ENCODE results near the gene ASTN2. TPM values are rescaled to one million over a fixed set of nuclear protein-coding genes. Genes with fewer than 3 reads are reported as not detected.
A peak's percentile ranks its signal among the peaks of the same experiment; 100 is the strongest.

The ASTN2 gene
- total and polyA plus RNA-seq, 2 experiments from 2014 or later = 5.8 to 7.5 TPM

DNA sequence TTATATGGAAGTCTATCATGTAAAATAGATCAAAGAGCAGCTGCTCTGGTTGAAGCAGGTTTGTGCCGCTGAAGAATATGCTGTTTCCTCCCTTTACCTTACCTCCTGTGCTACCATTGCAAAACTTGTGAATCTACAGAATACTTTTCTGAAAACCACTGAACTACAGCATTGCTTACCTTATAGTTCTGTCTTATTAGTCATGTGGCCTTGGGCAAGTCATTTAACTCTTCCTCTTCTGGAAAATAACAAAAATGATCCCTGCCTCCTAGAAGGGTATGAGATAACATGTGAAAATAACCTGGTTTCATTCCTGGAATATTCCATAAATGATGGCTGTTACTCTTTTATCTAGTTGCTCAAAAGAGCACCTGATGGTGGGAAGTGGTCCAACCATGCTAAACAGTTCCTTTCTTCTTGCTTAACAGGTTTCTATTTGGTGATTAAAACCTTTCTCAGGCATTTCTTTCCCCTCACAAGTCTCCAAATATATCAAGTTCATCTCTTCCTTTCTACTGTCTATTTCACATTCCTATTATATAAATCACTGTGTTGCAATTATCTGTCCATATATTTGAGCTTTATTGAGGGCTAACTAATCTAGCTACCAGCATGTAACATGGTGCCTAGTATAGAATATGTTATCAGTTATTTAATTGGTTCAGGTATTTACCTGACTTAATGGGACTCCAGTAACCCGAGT lies 712.8 kb downstream of the ASTN2 start:
- Histone ChIP-seq H2AFZ (no peak overlapping the region), H3K36me3 (ENCODE audit: low read depth) (peaks cover 29% of the 10 kb centered on the region), H3K9me3 (ENCODE audit: low read depth) (no peaks in the 10 kb centered on the region), H3K27me3 (replicated peaks; ENCODE audit: insufficient read depth) (no peaks in the 10 kb centered on the region), H3K9me2 (ENCODE audit: insufficient read depth) (no peaks in the 10 kb centered on the region), H3K79me2 (ENCODE audit: insufficient read depth) (peaks cover 83% of the 10 kb centered on the region), H3K27ac (no peak overlapping the region), H3K4me2 (ENCODE audit: unreplicated experiment) (peak overlapping the region; percentile 9), H3K4me3 (no peak overlapping the region), H3K9ac (no peak overlapping the region), H3K4me1 (ENCODE audit: insufficient read depth) (peaks cover 29% of the 10 kb centered on the region), H3F3A (ENCODE audit: insufficient read depth) (peaks cover 28% of the 10 kb centered on the region), H4K20me1 (ENCODE audit: insufficient read depth) (peaks cover 5% of the 10 kb centered on the region; the same call in 1 of the 2 replicates)
- DNase-seq = peak; percentile 26
- 73 to 83% methylated on average over 2 of the region's 2 CpGs for WGBS, 2 experiments (ENCODE audit: low coverage in 1 of 2, low lambda C conversion rate in 2 of 2, missing lambda C conversion rate in 2 of 2)
- in situ Hi-C loops (cut with MboI) = no loop called here
- TF ChIP-seq EZH2 (IDR thresholded peaks at IDR 0.05; ENCODE audit: insufficient read depth, poor library complexity, severe bottlenecking) (no peak), EZH2phosphoT487 (IDR thresholded peaks at IDR 0.05; ENCODE audit: insufficient read depth, low read depth) (no peak)

DNA sequence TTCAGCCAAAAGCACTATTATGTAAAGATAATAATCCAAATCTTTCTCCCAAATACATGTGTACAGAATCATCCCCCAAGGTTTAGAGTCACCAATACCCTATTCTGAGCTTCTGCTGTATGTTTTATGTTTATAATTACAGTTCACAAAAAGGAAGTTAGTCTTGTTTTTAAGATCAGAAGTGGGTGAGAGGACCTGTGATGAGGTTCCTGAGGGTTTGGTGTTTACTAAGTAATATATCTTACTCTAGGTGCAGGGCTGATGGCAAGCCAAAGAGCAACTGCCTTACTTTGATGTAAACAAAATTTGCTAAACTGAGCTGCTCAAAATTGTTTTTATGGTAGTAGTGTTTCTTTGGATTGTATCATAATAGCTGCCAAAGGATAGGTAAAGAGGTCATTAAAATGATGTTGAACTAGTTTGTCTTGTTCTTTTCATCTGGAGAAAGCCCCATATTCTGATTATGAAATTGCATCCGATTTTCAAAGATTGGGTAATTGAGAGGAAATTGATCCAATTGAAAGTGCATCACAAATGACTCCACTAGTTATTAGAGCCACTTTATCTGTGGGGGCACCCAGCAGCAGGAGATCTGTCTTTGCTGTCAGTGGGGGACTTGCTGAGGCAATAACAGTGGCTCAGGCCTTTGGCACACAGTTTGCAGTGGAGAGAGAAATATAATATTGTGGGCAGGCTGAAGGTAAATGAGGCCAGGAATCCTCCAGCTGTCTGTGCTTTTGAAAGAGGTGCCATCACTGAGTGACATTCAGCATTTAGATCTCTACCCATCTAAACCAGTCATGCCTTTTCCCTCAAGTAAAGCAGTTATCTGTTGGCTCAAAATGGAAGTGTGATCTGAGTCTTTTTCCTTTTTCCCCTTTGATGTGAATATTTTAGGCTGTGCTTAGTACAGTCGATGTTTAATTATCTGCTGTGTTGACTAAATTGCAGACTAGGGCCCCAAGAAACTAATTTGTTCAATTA lies 713.7 kb downstream of the ASTN2 start:
- H3K4me3 ChIP-seq = no peak overlapping the region
- H3K9ac ChIP-seq = no peak overlapping the region
- TF ChIP-seq EZH2phosphoT487 (IDR thresholded peaks at IDR 0.05; ENCODE audit: insufficient read depth, low read depth) = no peak
- no peak for TF ChIP-seq EZH2 (IDR thresholded peaks at IDR 0.05; ENCODE audit: insufficient read depth, poor library complexity, severe bottlenecking)
- 49 to 58% methylated on average over 2 of the region's 2 CpGs for WGBS, 2 experiments (ENCODE audit: low coverage in 1 of 2, low lambda C conversion rate in 2 of 2, missing lambda C conversion rate in 2 of 2)
- no peaks in the 10 kb centered on the region for H3K9me2 ChIP-seq (ENCODE audit: insufficient read depth)
- no peak overlapping the region for H3K27ac ChIP-seq
- H2AFZ ChIP-seq = no peak overlapping the region
- peaks cover 34% of the 10 kb centered on the region for H3F3A ChIP-seq (ENCODE audit: insufficient read depth)
- peaks cover 5% of the 10 kb centered on the region; the same call in 1 of the 2 replicates for H4K20me1 ChIP-seq (ENCODE audit: insufficient read depth)
- peaks cover 90% of the 10 kb centered on the region for H3K79me2 ChIP-seq (ENCODE audit: insufficient read depth)
- peaks cover 29% of the 10 kb centered on the region for H3K36me3 ChIP-seq (ENCODE audit: low read depth)
- no peak for DNase-seq
- H3K4me1 ChIP-seq (ENCODE audit: insufficient read depth) = peaks cover 38% of the 10 kb centered on the region
- H3K4me2 ChIP-seq (ENCODE audit: unreplicated experiment) = peak overlapping the region; percentile 9
- no peaks in the 10 kb centered on the region for H3K27me3 ChIP-seq (replicated peaks; ENCODE audit: insufficient read depth)
- H3K9me3 ChIP-seq (ENCODE audit: low read depth) = no peaks in the 10 kb centered on the region
- in situ Hi-C loops (cut with MboI) = no loop called here

DNA sequence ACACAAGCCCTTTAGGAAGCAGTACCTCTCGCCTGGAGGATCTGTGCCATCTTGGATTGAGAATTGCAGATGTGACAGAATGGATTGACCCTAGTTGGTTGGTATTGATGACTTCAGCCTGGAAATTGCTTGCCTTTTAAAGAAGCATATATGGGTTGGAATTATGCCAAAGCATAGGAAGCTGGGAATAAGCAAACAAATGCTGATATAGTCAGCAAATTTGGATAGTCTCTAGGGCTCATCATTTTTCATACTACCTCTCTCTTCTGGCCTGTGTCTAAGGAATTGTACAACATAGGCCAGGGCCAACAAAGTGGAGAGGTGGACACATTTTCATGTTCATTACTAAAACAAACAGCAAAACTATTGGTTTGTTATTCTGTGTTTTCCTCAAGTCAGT lies 714.6 kb downstream of the ASTN2 start:
- Histone ChIP-seq H3K79me2 (ENCODE audit: insufficient read depth) (peaks cover 90% of the 10 kb centered on the region), H4K20me1 (ENCODE audit: insufficient read depth) (peaks cover 5% of the 10 kb centered on the region; the same call in 1 of the 2 replicates), H3K9ac (no peak overlapping the region), H3K4me2 (ENCODE audit: unreplicated experiment) (no peak overlapping the region), H3K27ac (no peak overlapping the region), H3K4me3 (no peak overlapping the region), H3K9me3 (ENCODE audit: low read depth) (no peaks in the 10 kb centered on the region), H3K4me1 (ENCODE audit: insufficient read depth) (peaks cover 46% of the 10 kb centered on the region), H3K36me3 (ENCODE audit: low read depth) (peaks cover 29% of the 10 kb centered on the region), H3K27me3 (replicated peaks; ENCODE audit: insufficient read depth) (no peaks in the 10 kb centered on the region), H3K9me2 (ENCODE audit: insufficient read depth) (no peaks in the 10 kb centered on the region), H2AFZ (no peak overlapping the region), H3F3A (ENCODE audit: insufficient read depth) (peaks cover 36% of the 10 kb centered on the region)
- in situ Hi-C loops (cut with MboI) = no loop called here
- no peak for TF ChIP-seq EZH2 (IDR thresholded peaks at IDR 0.05; ENCODE audit: insufficient read depth, poor library complexity, severe bottlenecking)
- no peak for TF ChIP-seq EZH2phosphoT487 (IDR thresholded peaks at IDR 0.05; ENCODE audit: insufficient read depth, low read depth)
- WGBS, 2 experiments (ENCODE audit: low coverage in 1 of 2, low lambda C conversion rate in 2 of 2, missing lambda C conversion rate in 2 of 2) = 91 to 97% methylated on average over 1 of the region's 1 CpG
- no peak for DNase-seq

DNA sequence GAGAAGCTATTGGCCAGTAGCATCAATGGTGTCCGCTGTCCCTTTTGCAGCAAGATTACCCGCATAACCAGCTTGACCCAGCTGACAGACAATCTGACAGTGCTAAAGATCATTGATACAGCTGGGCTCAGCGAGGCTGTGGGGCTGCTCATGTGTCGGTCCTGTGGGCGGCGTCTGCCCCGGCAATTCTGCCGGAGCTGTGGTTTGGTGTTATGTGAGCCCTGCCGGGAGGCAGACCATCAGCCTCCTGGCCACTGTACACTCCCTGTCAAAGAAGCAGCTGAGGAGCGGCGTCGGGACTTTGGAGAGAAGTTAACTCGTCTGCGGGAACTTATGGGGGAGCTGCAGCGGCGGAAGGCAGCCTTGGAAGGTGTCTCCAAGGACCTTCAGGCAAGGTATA lies 717.0 kb downstream of the ASTN2 start:
- H3K36me3 ChIP-seq (ENCODE audit: low read depth) = peaks cover 31% of the 10 kb centered on the region
- H3K9ac ChIP-seq = no peak overlapping the region
- no peak overlapping the region for H2AFZ ChIP-seq
- TF ChIP-seq EZH2phosphoT487 (IDR thresholded peaks at IDR 0.05; ENCODE audit: insufficient read depth, low read depth) (no peak), EZH2 (IDR thresholded peaks at IDR 0.05; ENCODE audit: insufficient read depth, poor library complexity, severe bottlenecking) (no peak)
- peaks cover 5% of the 10 kb centered on the region; the same call in 1 of the 2 replicates for H4K20me1 ChIP-seq (ENCODE audit: insufficient read depth)
- no peak overlapping the region for H3K4me3 ChIP-seq
- peak overlapping the region; percentile 59 for H3K27ac ChIP-seq
- no peaks in the 10 kb centered on the region for H3K9me2 ChIP-seq (ENCODE audit: insufficient read depth)
- no peak for DNase-seq
- H3F3A ChIP-seq (ENCODE audit: insufficient read depth) = peaks cover 56% of the 10 kb centered on the region
- H3K4me1 ChIP-seq (ENCODE audit: insufficient read depth) = peaks cover 68% of the 10 kb centered on the region
- H3K27me3 ChIP-seq (replicated peaks; ENCODE audit: insufficient read depth) = no peaks in the 10 kb centered on the region
- H3K79me2 ChIP-seq (ENCODE audit: insufficient read depth) = peaks cover 90% of the 10 kb centered on the region
- H3K4me2 ChIP-seq (ENCODE audit: unreplicated experiment) = peak overlapping the region; percentile 54
- no peaks in the 10 kb centered on the region for H3K9me3 ChIP-seq (ENCODE audit: low read depth)
- 94 to 98% methylated on average over 16 of the region's 16 CpGs for WGBS, 2 experiments (ENCODE audit: low coverage in 1 of 2, low lambda C conversion rate in 2 of 2, missing lambda C conversion rate in 2 of 2)
- in situ Hi-C loops (cut with MboI) = no loop called here

All from GM23248 (cell line).